Fibroblast of peridontal ligament (primary cell): ENCODE results near the gene DIAPH1.
A peak's percentile ranks its signal among the peaks of the same experiment; 100 is the strongest.
"Not testable (repeated sequence)": the region's sequence is repeated elsewhere in the genome, so short reads cannot be mapped to it uniquely, and the experiment has no call there.

Experiments used
- DNase-seq: peaks from one replicate; pipeline ENCODE4 v3.0.0-alpha.2; 2010; ENCODE audit errors: extremely low read depth

Gene DIAPH1

DNA sequence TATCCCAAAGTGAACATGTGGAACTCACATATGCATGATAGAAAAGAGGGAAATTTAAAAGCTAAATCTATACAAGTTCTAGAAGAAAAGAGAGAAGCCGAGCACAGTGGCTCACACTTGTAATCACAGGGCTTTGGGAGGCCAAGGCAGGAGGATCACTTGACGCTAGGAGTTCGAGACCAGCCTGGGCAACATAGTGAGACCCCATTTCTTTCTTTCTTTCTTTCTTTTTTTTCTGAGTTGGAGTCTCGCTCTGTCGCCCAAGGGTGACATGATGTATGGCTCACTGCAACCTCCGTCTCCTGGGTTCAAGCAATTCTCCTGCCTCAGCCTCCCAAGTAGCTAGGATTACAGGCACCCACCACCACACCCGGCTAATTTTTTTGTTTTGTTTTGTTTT is 8.9 kb downstream of the DIAPH1 start:
- not testable (repeated sequence) for DNase-seq

DNA sequence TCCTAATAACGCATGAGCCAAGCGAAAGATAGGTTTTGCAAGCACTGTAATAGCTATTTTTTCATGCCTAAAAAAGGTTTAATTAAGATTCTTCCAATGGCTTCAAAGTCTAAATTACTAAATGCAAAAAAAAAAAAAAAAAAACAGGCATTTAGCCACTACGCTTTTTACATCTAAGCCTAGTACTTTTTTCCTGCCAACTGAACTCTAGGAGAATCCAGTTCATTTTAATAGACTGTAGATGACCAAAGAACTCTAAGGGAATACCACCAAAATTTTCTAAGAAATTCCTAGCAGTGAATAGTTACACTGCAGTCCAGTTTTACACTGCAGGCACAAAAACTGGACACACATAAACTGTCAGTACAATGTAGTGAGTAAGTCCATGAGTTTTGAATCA is 9.8 kb downstream of the DIAPH1 start:
- DNase-seq: no peak

DNA sequence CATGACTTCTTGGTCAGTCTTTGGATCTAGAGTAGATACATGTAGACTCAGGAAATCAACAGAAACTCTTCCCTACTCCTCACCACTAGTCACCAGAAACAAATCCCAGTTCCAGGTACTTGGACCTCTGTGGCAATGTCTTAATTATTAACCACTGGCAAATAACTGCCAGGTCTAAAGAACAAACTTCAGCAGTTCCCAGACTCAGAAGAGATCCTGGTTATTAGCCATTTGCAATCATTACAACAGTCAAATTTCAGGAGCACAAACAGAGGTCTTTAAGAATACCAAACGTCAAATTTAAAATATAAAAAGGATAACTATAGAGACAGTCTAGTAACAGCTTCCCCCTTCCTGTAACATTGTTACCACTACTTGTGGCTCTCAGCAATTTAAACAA is 10.2 kb downstream of the DIAPH1 start:
- no peak for DNase-seq

DNA sequence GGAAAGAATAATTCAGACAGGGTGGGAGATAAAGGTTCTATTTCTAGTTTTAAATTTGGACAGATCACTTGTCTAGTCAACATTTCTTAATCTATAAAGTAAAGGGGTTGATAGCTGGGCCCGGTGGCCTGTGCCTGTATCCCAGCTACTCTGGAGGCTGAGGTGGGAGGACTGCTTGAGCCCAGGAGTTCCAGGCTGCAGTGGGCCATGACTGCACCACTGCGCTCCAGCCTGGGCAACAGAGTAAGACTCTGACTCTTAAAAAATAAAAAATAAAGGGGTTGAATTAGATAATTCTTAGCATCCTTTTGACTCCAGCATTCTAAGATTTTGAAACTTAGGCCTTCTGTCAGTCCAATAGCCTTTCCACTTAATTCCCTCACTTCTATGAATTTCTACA is 10.8 kb downstream of the DIAPH1 start:
- no peak for DNase-seq

DNA sequence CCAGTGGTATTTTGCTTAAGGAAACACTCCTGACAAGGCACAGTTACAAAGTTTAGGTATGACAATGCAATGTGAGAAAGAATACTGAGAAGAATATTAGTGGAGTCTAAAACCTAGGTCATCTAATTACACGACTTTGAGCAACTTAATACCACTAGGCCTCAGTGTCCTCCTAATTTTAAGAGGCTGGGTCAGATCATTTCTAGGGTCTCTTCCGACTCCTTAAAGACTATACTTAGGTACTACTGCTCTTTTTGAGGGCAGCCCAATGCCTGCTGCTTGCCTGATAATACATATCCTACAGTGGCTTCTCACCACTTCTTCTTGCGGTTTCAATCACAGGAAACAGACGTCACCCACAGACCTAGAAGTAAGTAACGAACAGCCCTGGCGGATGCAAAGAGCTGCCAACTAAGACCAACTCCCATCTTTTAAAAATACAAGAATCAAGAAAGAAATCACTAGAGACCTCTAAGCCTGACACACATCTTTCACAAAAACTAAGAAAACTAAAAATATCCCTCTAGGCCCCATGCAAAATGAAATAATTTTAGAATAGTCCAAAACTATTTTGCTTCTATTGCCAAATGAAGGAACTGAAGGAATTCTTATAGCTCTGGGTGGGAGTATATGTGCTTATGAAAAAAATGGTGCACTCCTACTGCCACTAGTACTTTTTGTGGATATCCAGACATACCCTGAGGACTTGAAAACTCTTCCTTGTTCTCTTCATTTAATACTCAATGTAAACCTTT is 13.1 kb downstream of the DIAPH1 start:
- peak; percentile 70 for DNase-seq

DNA sequence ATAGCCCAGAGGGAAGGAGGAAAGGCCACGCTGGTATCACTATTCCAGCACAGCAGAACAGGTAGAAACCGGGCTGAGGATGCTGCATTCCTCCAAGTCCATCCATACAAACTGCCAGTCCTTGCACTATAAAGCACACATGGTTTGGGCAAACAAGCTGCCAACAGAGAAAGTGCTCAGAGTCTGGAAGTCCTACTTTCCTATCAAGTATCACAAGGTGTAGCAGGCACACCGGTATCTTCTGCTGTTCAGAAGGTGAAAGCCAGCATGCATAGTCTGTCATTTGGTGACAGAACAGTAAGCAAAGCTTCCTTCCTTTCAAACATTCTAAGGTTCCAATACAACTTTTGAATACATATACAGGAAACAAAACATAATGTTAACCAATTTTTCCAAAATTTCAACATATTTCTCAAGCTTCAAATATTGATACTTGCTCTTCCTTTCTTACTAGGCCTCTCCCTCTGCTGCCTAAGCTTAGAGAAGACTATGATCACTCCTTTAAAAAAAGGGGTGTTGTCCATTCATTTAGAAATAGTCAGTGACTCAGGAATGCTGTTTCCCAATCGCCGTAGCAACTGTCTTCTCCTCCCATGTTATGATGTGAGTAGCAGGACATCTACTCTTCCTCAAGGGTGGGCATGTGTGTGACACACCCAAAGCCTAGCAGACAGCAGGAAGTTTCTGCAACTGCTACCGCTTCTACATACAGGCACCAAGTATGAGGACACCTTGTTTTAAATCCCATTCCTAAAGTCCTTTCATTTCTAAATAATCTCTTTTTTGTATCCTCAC is 14.7 kb downstream of the DIAPH1 start:
- peak; percentile 94 for DNase-seq

DNA sequence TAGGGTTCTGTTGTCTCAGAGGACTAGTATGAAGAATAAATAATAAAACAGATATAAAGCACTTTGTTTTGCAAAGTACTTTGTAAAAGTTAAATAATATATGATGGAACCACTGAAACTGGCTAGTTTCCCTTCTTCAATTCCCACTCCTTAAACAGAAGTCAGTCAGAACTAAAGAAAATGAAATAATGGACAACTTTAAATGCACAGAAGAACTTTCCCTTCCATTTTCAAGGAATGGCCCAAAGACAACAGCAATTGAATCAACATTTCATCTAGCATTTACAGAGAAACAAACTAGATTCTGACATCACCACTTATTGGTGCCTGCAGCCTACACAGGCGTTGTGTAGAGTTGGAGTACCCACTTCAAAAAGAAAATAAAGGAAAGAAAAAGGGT is 16.2 kb downstream of the DIAPH1 start:
- no peak for DNase-seq

DNA sequence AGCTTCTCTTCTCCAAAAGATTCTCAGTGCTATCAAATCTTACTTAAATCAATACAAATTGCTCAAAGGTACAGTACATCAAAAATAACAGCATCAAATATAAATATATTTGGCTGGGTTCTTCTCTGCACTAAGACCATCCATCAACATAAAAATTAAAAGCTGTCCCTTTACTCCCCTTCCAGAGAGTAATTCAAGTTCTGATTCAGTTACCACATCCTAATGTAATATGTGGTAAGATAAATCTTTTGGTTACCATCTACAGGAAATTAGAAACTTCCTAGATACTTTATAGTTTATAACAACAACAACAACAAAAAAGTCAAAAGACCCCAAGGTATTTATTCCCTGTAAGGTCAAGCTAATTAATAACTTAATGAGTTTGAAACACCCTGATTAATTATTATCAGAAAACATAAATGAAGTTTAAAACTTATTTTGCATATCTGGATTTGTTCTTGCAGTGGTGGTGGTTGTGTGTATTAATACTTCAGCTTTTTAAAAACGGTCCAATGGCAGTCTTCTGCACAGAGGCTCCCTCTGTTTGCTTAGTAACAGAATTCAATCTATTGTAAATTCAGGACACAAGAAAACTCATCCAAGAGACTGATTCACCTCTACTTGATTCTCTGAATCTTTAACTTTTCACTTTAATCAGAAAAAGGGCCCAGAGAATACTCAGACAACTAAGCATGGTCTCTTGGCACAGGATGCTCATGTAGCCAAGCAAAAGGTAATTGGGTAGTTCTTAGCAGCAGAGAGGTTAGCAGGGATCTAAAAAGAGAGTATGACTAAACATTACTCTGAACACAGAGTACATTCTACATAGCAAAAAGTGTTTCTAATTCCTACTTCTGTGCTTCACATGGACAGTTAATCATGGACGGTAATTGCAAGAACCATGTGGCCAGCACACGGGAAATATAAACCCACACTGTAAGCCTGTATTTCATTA is 20.1 kb downstream of the DIAPH1 start:
- peak; percentile 63 for DNase-seq

DNA sequence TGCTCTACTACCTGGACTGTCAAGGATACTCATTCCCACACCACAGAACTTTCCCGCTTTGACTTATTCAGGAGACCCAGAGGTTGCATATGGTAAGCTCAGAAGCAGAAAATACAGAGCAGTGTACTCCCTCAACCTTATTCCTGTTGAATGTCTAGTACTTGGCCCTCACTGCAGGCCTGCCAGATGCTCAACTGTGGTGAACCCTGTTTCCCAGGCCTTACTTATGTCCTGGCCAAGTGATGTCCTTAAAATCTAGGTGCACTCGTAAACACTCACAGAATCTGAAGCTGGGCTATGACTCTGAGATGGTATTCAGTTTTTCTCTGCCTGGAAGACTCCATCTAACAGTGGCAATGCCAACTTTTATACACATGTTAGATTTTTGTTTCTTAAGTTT is 21.0 kb downstream of the DIAPH1 start:
- DNase-seq: no peak

DNA sequence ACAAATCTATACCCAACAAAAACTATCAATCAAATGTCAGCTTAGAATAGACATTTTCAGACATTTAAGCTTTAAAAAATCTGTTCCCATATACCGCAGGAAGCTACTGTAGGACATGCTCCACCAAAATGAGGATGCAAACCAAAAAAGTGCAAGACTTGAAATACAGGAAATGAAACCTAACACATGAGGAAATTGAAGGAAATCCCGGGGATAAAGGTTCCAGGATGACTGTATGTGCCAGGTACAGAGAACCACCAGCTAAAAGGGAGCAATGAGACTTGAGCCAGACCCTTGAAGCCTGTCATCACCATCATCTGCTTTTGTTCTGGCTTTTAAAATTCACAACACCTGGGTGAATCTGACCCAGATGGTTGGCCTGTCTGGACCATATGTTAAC is 21.4 kb downstream of the DIAPH1 start:
- no peak for DNase-seq

DNA sequence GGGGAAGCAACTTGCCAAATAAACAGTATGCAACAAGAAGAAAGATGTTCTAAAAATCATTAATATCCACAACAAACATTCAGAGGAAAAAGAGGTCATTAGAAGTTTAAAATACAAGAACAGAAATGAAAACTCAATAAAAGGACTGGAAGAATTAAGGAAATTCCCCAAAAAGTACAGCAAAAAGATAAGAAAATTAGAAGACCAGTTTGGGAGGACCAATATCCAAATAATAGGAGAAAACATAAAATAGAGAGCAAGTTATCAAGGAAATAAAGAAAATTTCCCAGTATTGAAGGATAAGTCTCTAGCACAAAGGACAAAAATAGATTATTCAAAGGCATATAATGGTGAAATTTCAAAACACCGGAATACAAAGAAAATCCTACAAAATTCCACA is 21.9 kb downstream of the DIAPH1 start:
- DNase-seq: no peak

DNA sequence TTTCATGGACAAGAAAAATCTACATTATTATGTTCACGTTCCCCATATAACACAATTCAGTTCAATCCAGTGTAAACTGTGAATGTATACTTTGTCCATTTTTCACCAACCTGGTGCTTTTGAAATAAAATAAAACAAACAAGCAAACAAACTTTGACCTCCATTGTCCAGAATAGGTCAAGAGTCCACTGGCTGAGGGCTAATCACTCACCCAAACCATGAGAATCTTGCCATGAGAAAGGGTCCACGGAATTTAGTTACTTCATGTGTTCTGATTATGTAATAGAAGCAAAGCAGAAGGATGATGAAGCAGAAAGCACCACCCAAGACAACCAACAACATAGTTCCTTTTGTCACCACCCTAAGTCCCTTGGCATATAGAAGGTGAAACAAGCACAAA is 28.7 kb downstream of the DIAPH1 start:
- DNase-seq: no peak

DNA sequence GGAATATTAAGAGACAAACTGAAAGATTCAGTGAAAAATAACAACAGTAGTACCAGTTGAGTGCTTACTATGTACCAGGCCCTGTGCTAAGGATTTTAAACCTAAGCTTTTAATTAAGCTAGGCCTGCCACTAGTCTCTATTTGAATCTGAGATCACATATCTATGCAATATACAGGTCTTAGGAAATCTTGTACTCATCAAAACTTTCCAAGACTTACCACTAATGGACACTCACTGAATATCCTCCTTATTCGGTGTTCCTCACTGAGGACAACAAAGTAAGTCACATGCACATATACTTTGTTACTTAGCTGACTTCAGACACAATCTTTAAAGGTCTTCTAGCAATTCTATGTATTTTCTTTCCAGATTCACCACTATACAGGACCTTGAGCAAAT is 32.6 kb downstream of the DIAPH1 start:
- DNase-seq: no peak

DNA sequence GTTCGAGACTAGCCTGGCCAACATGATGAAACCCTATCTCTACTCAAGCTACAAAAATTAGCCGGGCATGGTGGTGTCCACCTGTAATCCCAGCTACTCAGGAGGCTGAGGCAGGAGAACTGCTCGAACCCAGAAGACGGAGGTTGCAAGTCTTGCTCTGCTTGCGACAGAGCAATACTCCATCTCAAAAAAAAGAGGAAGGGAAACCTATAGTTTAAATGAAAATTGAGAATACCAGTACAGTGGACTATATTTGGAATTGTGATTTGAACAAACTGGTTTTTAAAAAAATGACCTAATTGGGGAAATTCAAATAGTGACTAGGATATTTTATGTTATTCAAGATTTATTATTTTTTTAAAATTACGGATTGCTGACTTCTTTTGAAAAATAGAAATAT is 33.2 kb downstream of the DIAPH1 start:
- no peak for DNase-seq

DNA sequence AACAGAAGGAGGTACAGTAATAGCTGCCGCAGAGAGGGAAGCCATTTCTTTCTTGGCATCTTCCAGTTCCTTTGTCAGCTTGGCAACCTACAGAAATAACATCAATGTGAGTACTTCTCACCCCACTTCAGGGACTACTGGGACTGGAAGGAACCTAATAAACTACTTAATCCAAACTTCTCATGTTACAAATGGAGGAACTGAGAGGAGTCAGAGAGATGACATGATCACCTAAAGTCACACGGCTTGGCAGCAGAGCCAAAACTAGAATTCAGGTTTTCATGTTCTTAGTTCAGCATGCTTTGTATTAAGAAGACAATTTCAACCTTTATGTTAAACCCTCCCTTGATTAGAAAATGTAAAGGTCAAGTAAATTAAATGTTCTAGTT is 44.7 kb downstream of the DIAPH1 start:
- no peak for DNase-seq

DNA sequence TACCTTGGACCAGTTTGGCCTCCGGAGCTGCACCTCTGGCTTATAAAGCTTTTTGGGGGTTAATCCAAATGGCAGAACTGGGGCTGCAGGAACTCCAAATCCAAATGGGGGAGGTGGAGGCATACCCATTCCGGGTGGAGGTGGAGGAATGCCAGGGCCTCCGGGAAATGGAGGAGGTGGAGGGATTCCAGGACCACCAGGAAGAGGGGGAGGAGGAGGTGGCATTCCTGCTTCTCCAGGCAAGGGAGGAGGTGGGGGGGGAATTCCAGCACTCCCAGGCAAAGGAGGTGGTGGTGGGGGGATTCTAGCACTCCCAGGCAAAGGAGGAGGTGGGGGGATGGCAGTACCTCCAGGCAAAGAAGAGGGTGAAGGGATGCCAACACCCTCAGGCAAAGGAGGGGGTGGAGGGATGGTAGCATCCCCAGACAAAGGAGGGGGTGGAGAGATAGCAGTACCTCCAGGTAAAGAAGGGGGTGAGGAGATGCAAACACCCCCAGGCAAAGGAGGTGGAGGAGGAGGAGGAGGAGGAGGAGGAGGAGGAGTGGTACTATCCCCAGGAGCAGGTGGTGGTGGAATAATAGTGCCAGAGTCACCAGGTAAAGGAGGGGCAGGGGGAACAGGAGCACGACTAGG is 45.2 kb downstream of the DIAPH1 start:
- DNase-seq: no peak

DNA sequence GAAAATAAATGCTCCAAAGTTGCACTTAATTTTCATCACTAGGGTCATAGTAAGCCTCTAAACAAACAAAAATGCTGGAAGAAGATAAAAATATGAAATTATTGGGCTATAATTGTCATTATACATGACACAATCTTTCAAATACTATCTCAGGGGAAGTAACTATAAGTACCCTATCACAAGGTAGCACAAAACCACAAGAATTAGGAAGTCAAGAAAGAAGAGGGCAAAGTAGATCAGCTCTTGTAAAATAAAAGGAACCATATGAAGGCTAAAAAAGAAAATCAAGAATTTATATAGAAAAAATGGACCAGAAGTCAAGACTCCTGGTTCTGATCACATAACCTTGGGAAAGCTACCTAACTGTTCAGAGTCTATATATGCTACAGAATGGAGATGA is 48.1 kb downstream of the DIAPH1 start:
- DNase-seq: no peak

DNA sequence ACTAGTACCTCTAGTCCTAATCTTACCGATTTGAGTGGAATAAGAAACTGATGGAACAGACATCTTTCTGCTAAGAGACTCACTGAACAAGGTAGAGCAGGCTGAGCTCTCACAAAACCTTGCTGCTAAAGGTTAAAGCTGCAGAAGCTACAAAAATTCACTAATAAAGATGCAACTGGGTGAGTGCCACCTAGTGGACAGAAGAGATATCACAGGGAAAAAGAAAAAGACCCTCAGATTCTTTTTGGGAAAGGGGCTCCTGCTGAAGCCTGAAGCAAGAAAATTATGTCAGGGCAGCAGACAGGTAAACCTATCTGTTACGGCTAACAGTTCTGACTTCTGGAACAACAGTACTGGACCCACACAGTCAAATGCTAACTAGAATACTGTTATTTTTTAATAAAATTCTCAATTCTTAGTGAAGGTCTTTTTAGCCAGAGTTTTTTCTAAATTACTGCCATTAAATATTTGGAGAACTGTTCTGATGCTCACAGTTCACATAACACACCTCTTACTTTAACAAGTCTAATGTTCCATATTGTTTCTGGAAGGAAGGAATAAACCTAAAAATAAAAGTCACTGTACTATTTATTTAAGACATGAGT is 51.2 kb downstream of the DIAPH1 start:
- peak; percentile 32 for DNase-seq

DNA sequence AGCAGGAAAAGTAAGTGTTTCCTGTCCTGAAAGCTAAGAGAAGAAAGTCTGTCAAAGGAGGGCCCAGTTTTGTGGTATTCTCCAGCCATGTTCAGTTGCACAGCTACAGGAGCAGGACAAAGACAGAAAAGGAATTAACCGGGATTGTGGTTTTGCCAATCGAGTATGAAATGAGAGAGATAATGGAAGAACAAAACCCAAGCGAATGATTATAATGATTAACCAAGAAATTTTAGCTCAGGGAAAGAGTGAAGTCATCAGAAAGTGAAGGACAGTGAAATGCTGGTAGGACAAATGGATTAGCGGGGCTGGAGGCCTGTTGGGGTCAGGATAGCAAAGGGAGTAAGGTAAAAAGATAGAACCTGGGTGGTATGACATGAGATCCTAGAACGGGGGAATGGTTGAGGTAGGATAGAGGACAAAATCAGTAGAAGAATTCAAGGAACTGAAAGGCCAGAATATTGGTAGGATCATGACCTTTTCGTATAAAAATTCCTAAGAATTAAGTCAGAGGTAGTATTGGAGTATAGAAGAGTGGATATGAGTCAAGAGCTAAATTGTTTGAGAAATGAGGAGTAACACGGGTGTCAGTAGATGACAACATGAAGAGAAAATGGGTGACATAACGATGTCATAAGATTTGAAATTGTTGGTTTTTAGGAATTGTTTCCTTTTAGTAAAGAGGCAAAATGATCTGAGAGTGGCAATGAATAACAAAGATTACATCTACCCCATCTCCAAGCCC is 52.8 kb downstream of the DIAPH1 start:
- no peak for DNase-seq

DNA sequence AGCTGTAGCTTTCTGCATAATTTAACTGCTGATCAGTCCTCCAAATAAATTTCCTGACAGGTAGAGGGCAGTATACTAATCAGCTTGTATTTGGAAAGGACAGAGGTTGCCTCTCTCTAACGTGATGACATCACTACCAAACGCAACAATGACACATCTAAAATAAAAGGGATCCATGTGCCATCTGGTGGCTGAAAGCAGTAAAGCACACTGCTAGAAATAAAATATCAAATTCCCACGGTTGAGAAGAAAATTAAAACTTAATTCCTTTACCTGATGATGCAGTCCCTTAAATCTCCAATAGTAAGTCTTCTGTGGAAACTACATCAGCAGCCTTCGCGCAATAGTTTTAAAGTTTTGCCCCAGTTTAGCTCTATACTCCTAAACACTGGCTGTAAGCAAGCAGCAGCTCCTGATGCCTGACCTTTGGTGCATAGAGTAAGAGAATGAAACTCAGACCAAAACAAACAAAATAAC is 54.5 kb downstream of the DIAPH1 start:
- peak; percentile 99 for DNase-seq
